BLaER1 treated with 17β-estradiol and CSF1 and Interleukin-3, amounts not matched to agents 10 nM and 100 nM (cell line): ENCODE results near the gene DTNBP1.

Experiments
- H3K27ac ChIP-seq, 11 experiments: shearing (Covaris generic); formaldehyde crosslinking; 2 replicates each; pipeline ENCODE4 v1.8.1; 2022
- H3K27me3 ChIP-seq, 11 experiments: shearing (Covaris generic); formaldehyde crosslinking; 2 replicates each; pipeline ENCODE4 v1.8.1; 2022
- H3K36me3 ChIP-seq, 11 experiments: shearing (Covaris generic); formaldehyde crosslinking; 2 replicates each; pipeline ENCODE4 v1.8.1; 2022
- H3K4me1 ChIP-seq, 10 experiments: shearing (Covaris generic); formaldehyde crosslinking; 2 replicates each; pipeline ENCODE4 v1.8.1; 2022
- H3K4me2 ChIP-seq, 11 experiments: shearing (Covaris generic); formaldehyde crosslinking; 2 replicates each; pipeline ENCODE4 v1.8.1; 2022
- H3K4me3 ChIP-seq, 10 experiments: shearing (Covaris generic); formaldehyde crosslinking; 2 replicates each; pipeline ENCODE4 v1.8.1; 2022
- H3K9ac ChIP-seq, 11 experiments: shearing (Covaris generic); formaldehyde crosslinking; 2 replicates each; pipeline ENCODE4 v1.8.1; 2022
- H3K9me3 ChIP-seq, 11 experiments: shearing (Covaris generic); formaldehyde crosslinking; replicated peaks in 1 of 11; 2 replicates each; pipeline ENCODE4 v1.8.1; 2022
- H4K20me1 ChIP-seq, 11 experiments: shearing (Covaris generic); formaldehyde crosslinking; 2 replicates each; pipeline ENCODE4 v1.8.1; 2022
- Cebpa-rat ChIP-seq, 11 experiments: shearing (Covaris generic); IDR thresholded peaks; 2 replicates each; pipeline ENCODE4 v1.8.1; 2022

DTNBP1 gene

GRCh38 chr6:15618685-15619084, 44.1 kb downstream of the DTNBP1 start:
- Histone ChIP-seq H3K9me3 (peaks cover 0 to 20% (median 16%) of the 10 kb centered on the region in 11 experiments; a peak in 12 of 22 replicates), H3K27me3 (no peaks in the 10 kb centered on the region), H3K4me3 (no peak overlapping the region), H3K36me3 (peaks cover 23 to 58% (median 33%) of the 10 kb centered on the region in 11 experiments; a peak in 21 of 22 replicates), H3K4me1 (peaks cover 19 to 78% (median 23%) of the 10 kb centered on the region in 10 experiments), H3K27ac (no peak overlapping the region), H3K9ac (no peak overlapping the region), H3K4me2 (no peak overlapping the region), H4K20me1 (peaks cover 0 to 39% (median under 1%) of the 10 kb centered on the region in 11 experiments; a peak in 8 of 22 replicates)
- TF ChIP-seq Cebpa-rat (IDR thresholded peaks at IDR 0.05): no peak

GRCh38 chr6:15616261-15616660, 46.6 kb downstream of the DTNBP1 start:
- Histone ChIP-seq H3K9ac (no peak overlapping the region), H3K4me2 (peak overlapping the region in 2 of 11 experiments; percentile 49 to 66; a peak in 4 of 22 replicates), H3K36me3 (peaks cover 26 to 74% (median 51%) of the 10 kb centered on the region in 11 experiments; a peak in 21 of 22 replicates), H3K9me3 (peaks cover 1 to 37% (median 24%) of the 10 kb centered on the region in 11 experiments; a peak in 18 of 22 replicates), H4K20me1 (peaks cover 0 to 28% (median 0%) of the 10 kb centered on the region in 11 experiments; a peak in 4 of 22 replicates), H3K27me3 (no peaks in the 10 kb centered on the region), H3K27ac (peak overlapping the region in 2 of 11 experiments; percentile 0 to 13; a peak in 1 of 22 replicates), H3K4me1 (peaks cover 14 to 78% (median 17%) of the 10 kb centered on the region in 10 experiments; a peak in 19 of 20 replicates), H3K4me3 (no peak overlapping the region)
- no peak for TF ChIP-seq Cebpa-rat (IDR thresholded peaks at IDR 0.05)

GRCh38 chr6:15615802-15616201, 47.0 kb downstream of the DTNBP1 start:
- H3K4me1 ChIP-seq: peaks cover 13 to 78% (median 14%) of the 10 kb centered on the region in 10 experiments; a peak in 19 of 20 replicates
- no peak for TF ChIP-seq Cebpa-rat (IDR thresholded peaks at IDR 0.05)
- peaks cover 29 to 78% (median 56%) of the 10 kb centered on the region in 11 experiments; a peak in 21 of 22 replicates for H3K36me3 ChIP-seq
- no peak overlapping the region for H3K9ac ChIP-seq
- peaks cover 4 to 42% (median 29%) of the 10 kb centered on the region in 11 experiments; a peak in 19 of 22 replicates for H3K9me3 ChIP-seq
- H3K4me2 ChIP-seq: peak overlapping the region in 2 of 11 experiments; percentile 49 to 66; a peak in 4 of 22 replicates
- H3K4me3 ChIP-seq: no peak overlapping the region
- H3K27ac ChIP-seq: peak overlapping the region in 2 of 11 experiments; percentile 0 to 13; a peak in 1 of 22 replicates
- no peaks in the 10 kb centered on the region for H3K27me3 ChIP-seq
- peaks cover 0 to 25% (median 0%) of the 10 kb centered on the region in 11 experiments; a peak in 4 of 22 replicates for H4K20me1 ChIP-seq

GRCh38 chr6:15614277-15614676, 48.6 kb downstream of the DTNBP1 start:
- Histone ChIP-seq H3K4me3 (no peak overlapping the region), H3K9me3 (peaks cover 4 to 45% (median 32%) of the 10 kb centered on the region in 11 experiments; a peak in 19 of 22 replicates), H3K36me3 (peaks cover 44 to 93% (median 71%) of the 10 kb centered on the region in 11 experiments), H3K4me1 (peaks cover 13 to 81% (median 14%) of the 10 kb centered on the region in 10 experiments; a peak in 19 of 20 replicates), H3K27ac (peak overlapping the region in 3 of 11 experiments; percentile 25 to 71 (median 64); a peak in 3 of 22 replicates), H3K9ac (no peak overlapping the region), H3K27me3 (no peaks in the 10 kb centered on the region), H4K20me1 (peaks cover 0 to 25% (median 0%) of the 10 kb centered on the region in 11 experiments; a peak in 4 of 22 replicates), H3K4me2 (peak overlapping the region in 2 of 11 experiments; percentile 76 to 87; a peak in 4 of 22 replicates)
- no peak for TF ChIP-seq Cebpa-rat (IDR thresholded peaks at IDR 0.05)

GRCh38 chr6:15608396-15608795, 54.4 kb downstream of the DTNBP1 start:
- H3K27me3 ChIP-seq: no peaks in the 10 kb centered on the region
- H3K4me2 ChIP-seq: peak overlapping the region in 3 of 11 experiments; percentile 29 to 75 (median 67); a peak in 5 of 22 replicates
- no peak for TF ChIP-seq Cebpa-rat (IDR thresholded peaks at IDR 0.05)
- H3K9me3 ChIP-seq: peaks cover 0 to 27% (median 13%) of the 10 kb centered on the region in 11 experiments; a peak in 17 of 22 replicates
- H3K27ac ChIP-seq: peak overlapping the region in 1 of 11 experiments; percentile 37; a peak in 1 of 22 replicates
- no peak overlapping the region for H3K4me3 ChIP-seq
- no peak overlapping the region for H3K9ac ChIP-seq
- peaks cover 0 to 13% (median 0%) of the 10 kb centered on the region in 11 experiments; a peak in 2 of 22 replicates for H4K20me1 ChIP-seq
- H3K36me3 ChIP-seq: peaks cover 47 to 97% (median 70%) of the 10 kb centered on the region in 11 experiments
- peaks cover 13 to 68% (median 16%) of the 10 kb centered on the region in 10 experiments; a peak in 19 of 20 replicates for H3K4me1 ChIP-seq

- Histone ChIP-seq H3K27me3 (no peaks in the 10 kb centered on the region), H3K9me3 (peaks cover 0 to 22% (median 13%) of the 10 kb centered on the region in 11 experiments; a peak in 17 of 22 replicates), H3K9ac (no peak overlapping the region), H3K36me3 (peaks cover 47 to 93% (median 65%) of the 10 kb centered on the region in 11 experiments), H3K4me1 (peaks cover 9 to 61% (median 12%) of the 10 kb centered on the region in 10 experiments; a peak in 19 of 20 replicates), H4K20me1 (peaks cover 0 to 13% (median 0%) of the 10 kb centered on the region in 11 experiments; a peak in 2 of 22 replicates), H3K27ac (no peak overlapping the region), H3K4me2 (peak overlapping the region in 2 of 11 experiments; percentile 67 to 75; a peak in 4 of 22 replicates), H3K4me3 (no peak overlapping the region)
- TF ChIP-seq Cebpa-rat (IDR thresholded peaks at IDR 0.05): no peak
These were observed 55.2 kb downstream of the DTNBP1 start for GRCh38 chr6:15607603-15608002.

- Histone ChIP-seq H3K27ac (no peak overlapping the region), H4K20me1 (peaks cover 0 to 3% (median 0%) of the 10 kb centered on the region in 11 experiments; a peak in 1 of 22 replicates), H3K36me3 (peaks cover 52 to 93% (median 65%) of the 10 kb centered on the region in 11 experiments), H3K4me2 (no peak overlapping the region), H3K4me3 (no peak overlapping the region), H3K27me3 (no peaks in the 10 kb centered on the region), H3K9ac (no peak overlapping the region), H3K4me1 (peaks cover 0 to 48% (median 2%) of the 10 kb centered on the region in 10 experiments; a peak in 9 of 20 replicates), H3K9me3 (peaks cover 0 to 14% (median 8%) of the 10 kb centered on the region in 11 experiments; a peak in 17 of 22 replicates)
- TF ChIP-seq Cebpa-rat (IDR thresholded peaks at IDR 0.05): no peak
These were observed 56.5 kb downstream of the DTNBP1 start for GRCh38 chr6:15606347-15606746.

- Histone ChIP-seq H3K27me3 (no peaks in the 10 kb centered on the region), H3K4me3 (no peak overlapping the region), H3K9me3 (peaks cover 0 to 5% (median 0%) of the 10 kb centered on the region in 11 experiments; a peak in 1 of 22 replicates), H4K20me1 (peaks cover 0 to 4% (median 0%) of the 10 kb centered on the region in 11 experiments; a peak in 2 of 22 replicates), H3K4me2 (no peak overlapping the region), H3K9ac (no peak overlapping the region), H3K4me1 (peaks cover 0 to 33% (median 8%) of the 10 kb centered on the region in 10 experiments; a peak in 13 of 20 replicates), H3K36me3 (peaks cover 45 to 93% (median 61%) of the 10 kb centered on the region in 11 experiments), H3K27ac (no peak overlapping the region)
- no peak for TF ChIP-seq Cebpa-rat (IDR thresholded peaks at IDR 0.05)
These were observed 58.0 kb downstream of the DTNBP1 start for GRCh38 chr6:15604843-15605242.

- H3K9ac ChIP-seq: no peak overlapping the region
- H3K4me2 ChIP-seq: no peak overlapping the region
- H3K27ac ChIP-seq: no peak overlapping the region
- TF ChIP-seq Cebpa-rat (IDR thresholded peaks at IDR 0.05): no peak
- no peak overlapping the region for H3K4me3 ChIP-seq
- peaks cover 0 to 9% (median 0%) of the 10 kb centered on the region in 11 experiments; a peak in 3 of 22 replicates for H4K20me1 ChIP-seq
- peaks cover 27 to 83% (median 48%) of the 10 kb centered on the region in 11 experiments for H3K36me3 ChIP-seq
- H3K4me1 ChIP-seq: peaks cover 0 to 17% (median 7%) of the 10 kb centered on the region in 10 experiments; a peak in 10 of 20 replicates
- peaks cover 0 to 5% (median 0%) of the 10 kb centered on the region in 11 experiments; a peak in 1 of 22 replicates for H3K9me3 ChIP-seq
- H3K27me3 ChIP-seq: no peaks in the 10 kb centered on the region
These were observed 60.7 kb downstream of the DTNBP1 start for GRCh38 chr6:15602154-15602553.
